Measurements from ENCODE around the gene DARS2.

GRCh38 chr1:173862769-173863223 lies 38.3 kb downstream of the DARS2 start:
- TF ChIP-seq CTCF (IDR thresholded peaks at IDR 0.05; ENCODE audit: poor library complexity) (no peak), EZH2 (IDR thresholded peaks at IDR 0.05; ENCODE audit: borderline replicate concordance) (no peak)
